Measurements from ENCODE around the gene MACROD2. TPM values are rescaled to one million over a fixed set of nuclear protein-coding genes. Genes with fewer than 3 reads are reported as not detected.
A peak's percentile ranks its signal among the peaks of the same experiment; 100 is the strongest.

Gene MACROD2
- total RNA-seq, 1 experiment from 2014 or later = 1.6 TPM

GRCh38 chr20:14334306-14334930 lies 339.1 kb downstream of the MACROD2 start:
- peaks cover 47 to 48% of the 10 kb centered on the region in 2 experiments for H3K4me1 Mint-ChIP-seq
- Histone ChIP-seq H3K4me2 (ENCODE audit: insufficient read depth, insufficient read length, low read length) (no peak overlapping the region), H4K91ac (ENCODE audit: insufficient read length, low read depth, low read length) (no peak overlapping the region), H4K8ac (replicated peaks; ENCODE audit: insufficient read length, low read depth, low read length) (no peak overlapping the region), H2AFZ (ENCODE audit: low read length) (no peak overlapping the region), H4K20me1 (ENCODE audit: control insufficient read depth, insufficient read depth, insufficient read length) (no peaks in the 10 kb centered on the region), H2BK20ac (ENCODE audit: low read depth, low read length, poor library complexity, severe bottlenecking) (no peak overlapping the region), H3K23ac (ENCODE audit: insufficient read length, low read depth, low read length) (no peak overlapping the region), H3K27me3 (ENCODE audit: insufficient read depth, low read length) (no peaks in the 10 kb centered on the region), H3K56ac (ENCODE audit: insufficient read length, low read depth, low read length) (no peak overlapping the region), H3K18ac (ENCODE audit: insufficient read length, low read depth, low read length) (no peak overlapping the region), H3T11ph (ENCODE audit: low read length) (no peak overlapping the region), H3K79me2 (ENCODE audit: insufficient read depth, low read length) (no peaks in the 10 kb centered on the region), H4K5ac (ENCODE audit: insufficient read length, low read depth, low read length) (no peak overlapping the region), H2BK12ac (ENCODE audit: insufficient read length, low read depth, low read length) (no peak overlapping the region), H3K27ac (ENCODE audit: insufficient read length, low read depth, low read length) (no peak overlapping the region), H3K9me3 (ENCODE audit: control insufficient read depth, low read depth, low read length) (no peaks in the 10 kb centered on the region), H2BK5ac (ENCODE audit: insufficient read length, low read length) (no peak overlapping the region), H3K14ac (ENCODE audit: insufficient read depth, low read length) (no peak overlapping the region), H3K79me1 (ENCODE audit: insufficient read depth, low read depth, low read length, poor library complexity, severe bottlenecking) (no peaks in the 10 kb centered on the region), H2BK120ac (ENCODE audit: low read depth, low read length, poor library complexity, severe bottlenecking) (no peak overlapping the region), H3K9ac (ENCODE audit: extremely low read depth, insufficient read length, low read length) (no peak overlapping the region), H3K4ac (ENCODE audit: low read depth, low read length) (no peak overlapping the region), H2BK15ac (ENCODE audit: low read depth, low read length) (no peak overlapping the region), H3K4me1 (ENCODE audit: insufficient read depth, low read length) (0 out of 2 replicates have a peak, but pooled peaks cover 4% of the 10 kb centered on the region), H2AK5ac (ENCODE audit: insufficient read length, low read length) (no peak overlapping the region), H3K23me2 (ENCODE audit: insufficient read length, low read depth, low read length, poor library complexity, severe bottlenecking) (peaks cover 4% of the 10 kb centered on the region)
- peak overlapping the region in 1 of 2 experiments; percentile 31; a peak in 1 of 5 replicates for H3K4me3 Mint-ChIP-seq
- no peaks in the 10 kb centered on the region; a peak in 1 of 5 replicates for H3K9me3 Mint-ChIP-seq
- H3K27me3 Mint-ChIP-seq (ENCODE audit: low read depth) = no peaks in the 10 kb centered on the region; the same call in 1 of the 2 replicates
- no peaks in the 10 kb centered on the region for H3K36me3 Mint-ChIP-seq (ENCODE audit: insufficient read depth in 1 of 3, low read depth in 3 of 3)
- DNase-seq = peak; percentile 37
- WGBS (ENCODE audit: extremely low coverage, insufficient read length, low lambda C conversion rate) = no CpG with 5 or more reads among the region's 3 CpGs
- TF ChIP-seq, protein P1, sequence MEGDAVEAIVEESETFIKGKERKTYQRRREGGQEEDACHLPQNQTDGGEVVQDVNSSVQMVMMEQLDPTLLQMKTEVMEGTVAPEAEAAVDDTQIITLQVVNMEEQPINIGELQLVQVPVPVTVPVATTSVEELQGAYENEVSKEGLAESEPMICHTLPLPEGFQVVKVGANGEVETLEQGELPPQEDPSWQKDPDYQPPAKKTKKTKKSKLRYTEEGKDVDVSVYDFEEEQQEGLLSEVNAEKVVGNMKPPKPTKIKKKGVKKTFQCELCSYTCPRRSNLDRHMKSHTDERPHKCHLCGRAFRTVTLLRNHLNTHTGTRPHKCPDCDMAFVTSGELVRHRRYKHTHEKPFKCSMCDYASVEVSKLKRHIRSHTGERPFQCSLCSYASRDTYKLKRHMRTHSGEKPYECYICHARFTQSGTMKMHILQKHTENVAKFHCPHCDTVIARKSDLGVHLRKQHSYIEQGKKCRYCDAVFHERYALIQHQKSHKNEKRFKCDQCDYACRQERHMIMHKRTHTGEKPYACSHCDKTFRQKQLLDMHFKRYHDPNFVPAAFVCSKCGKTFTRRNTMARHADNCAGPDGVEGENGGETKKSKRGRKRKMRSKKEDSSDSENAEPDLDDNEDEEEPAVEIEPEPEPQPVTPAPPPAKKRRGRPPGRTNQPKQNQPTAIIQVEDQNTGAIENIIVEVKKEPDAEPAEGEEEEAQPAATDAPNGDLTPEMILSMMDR (conservative IDR thresholded peaks at IDR 0.05) = peak; percentile 58; the same call in 2 of the 3 replicates
- no peak overlapping the region for H3K27ac Mint-ChIP-seq

All from H9 (cell line).